ENCODE results near the gene TSPEAR.
A peak's percentile ranks its signal among the peaks of the same experiment; 100 is the strongest.
"Not testable (repeated sequence)": the region's sequence is repeated elsewhere in the genome, so short reads cannot be mapped to it uniquely, and the experiment has no call there.

The TSPEAR gene

DNA sequence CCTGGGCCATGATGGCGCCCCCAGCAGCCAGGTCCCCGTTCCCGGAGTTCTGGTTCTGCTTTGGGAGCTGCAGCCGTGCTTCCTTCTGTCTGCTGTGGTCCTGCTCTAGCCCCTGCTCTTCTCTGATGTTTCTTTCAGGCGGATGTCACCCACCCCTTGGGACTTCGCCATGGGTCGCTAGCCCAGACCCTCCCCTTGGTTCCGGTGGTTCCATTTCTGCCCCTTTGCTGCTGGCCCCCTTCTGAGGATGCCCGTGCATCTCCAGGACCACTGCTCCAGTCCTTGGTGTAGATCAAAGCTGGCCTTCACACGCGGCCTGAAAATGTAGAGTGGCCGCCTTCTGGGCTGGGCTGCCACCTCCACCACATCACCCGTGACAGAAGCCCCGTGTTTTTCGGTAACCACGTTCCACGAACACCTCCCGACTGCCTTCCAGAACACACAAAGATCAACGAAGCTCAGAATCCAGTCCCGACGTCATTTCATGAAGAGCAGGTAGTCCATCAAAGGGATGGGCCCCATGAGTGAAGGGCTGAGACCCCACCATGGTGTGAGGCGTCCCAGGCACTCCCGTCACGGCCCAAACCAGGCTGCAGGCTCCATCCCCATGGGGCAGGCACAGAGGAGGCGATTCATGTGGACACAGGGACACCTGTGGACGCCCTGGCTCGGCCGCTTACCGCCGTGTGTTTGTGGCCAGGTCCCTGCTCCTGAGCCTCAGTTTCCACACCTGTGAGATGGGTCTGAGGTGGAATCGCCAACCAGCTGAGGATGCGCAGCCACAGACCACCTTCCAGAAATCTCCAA is 195.8 kb downstream of the TSPEAR start:
- DNase-seq (ENCODE audit: low read depth), result no peak

DNA sequence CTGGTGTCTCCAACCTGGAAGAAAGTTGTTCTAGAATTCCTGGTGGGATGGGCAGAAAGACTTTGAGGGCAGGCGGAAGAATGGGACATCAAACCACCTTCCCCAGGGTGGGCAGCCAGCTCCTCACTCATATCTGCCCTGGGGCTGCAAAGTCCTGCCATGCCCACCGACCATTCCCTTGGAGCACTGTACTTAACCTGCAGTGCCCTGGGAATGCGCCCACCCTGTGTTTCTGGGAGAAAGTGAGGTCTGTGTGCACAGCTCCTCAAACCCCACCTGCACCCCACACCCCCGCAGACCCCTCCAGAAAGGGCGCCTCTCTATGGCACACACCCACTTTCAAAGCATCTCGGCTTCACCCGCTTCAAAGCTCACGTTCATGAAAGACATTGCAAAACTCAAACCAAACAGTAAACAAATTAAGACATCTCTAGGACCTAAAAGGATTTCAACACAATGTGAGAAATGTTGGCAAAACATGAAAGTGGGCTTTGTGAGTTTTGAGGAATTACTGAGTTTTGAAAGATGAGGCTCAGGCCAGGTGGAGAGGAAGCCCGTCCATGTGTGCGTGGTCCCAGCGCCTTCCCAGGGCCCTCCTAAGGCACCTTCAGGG is 196.5 kb downstream of the TSPEAR start:
- no peak for DNase-seq (ENCODE audit: low read depth)

DNA sequence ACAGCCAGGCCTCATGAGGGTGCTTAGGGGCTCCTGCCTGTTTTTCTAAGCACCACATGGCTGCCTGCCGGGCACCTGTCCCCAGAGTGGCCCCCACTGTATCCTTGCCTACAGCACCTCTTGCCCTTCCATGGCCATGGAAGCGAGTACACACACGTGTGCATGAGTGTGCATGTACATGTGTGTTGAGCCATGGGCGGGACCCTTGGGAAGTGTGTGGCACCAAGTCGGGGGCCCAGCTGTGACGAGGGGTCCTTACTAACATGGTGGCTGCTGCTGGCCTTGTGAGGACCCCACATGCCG is 197.2 kb downstream of the TSPEAR start:
- DNase-seq (ENCODE audit: low read depth), result no peak

DNA sequence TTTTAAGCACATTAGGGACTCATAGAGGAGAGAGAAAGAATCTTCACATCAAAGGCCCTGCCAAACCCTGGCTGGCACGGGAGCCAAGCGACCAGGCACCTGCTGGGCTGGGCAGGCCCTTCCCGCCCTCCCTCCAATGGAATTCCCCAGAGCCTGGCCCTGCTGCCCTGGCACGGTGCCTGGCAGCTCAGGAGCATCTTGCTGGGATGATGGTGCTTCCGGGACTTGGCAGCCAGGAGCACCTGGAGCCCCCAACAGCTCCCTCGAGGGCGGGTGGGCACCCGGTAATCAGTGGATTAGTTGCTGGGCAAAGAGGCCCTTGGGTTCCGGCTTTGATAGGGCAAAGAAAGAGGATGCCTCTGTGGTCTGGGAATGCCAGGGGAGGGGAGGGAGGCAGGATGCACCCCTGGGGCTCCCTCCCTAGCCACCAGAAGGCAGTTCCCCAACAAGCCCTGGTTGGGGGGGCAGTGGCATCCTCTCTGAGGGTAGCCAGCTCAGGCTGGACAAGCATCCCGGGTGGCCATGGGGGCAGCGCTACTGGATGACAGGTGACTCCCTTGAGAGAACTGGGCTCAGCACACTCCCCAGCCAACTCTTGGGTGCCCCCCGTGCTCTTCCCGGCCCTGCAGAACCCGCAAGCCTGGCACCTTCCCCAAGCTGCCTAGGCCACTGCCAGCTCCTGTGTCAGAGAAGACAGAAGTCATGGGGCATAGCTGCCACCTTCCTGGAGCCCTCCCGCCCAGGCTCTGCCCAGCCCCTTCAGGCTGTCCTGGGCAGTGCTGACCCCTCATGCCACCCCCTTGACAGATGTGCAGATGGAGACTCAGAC is 197.8 kb downstream of the TSPEAR start:
- DNase-seq (ENCODE audit: low read depth), result no peak

DNA sequence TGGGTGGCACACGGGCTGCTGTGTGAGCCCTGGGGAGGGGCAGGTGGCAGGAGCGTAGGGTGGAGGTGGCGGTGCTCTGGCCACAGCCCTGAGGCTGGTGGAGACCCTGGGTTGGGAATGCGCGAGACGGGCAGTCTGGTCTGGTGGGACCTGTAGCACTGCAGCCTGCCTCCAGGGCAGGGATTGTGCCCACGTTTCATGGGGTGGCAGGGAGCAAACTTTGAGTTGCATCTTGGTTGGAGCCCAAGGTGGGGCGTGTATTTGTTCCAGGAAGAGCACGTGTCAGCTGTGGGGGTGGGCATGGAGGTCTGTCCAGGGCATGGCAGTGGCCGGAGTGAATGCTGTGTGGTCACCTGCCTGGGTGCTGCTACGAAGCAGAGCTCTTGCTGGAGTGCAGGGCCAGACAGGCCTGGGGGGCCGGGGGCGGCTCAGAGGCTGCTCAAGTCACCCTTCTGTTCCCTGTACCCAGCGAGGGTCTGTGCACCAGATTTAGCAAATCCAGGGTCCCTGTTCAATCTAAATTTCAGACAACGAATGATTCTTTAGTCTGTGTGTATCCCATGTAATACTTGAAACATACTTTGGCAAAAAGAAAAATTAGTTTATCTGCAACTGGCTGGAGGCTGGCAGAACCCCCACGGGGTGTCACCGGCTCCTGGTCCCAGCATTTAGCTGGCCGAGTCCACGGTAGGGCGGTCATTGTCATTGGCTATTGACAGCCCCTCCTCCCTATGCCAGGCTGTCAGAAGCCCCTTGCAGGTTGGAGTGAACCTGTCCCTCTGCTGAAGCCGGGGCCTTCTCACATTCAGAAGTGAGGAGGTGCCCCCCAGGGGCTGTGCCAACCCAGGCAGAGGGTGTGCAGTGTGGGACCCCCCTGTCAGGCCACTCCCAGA is 198.6 kb downstream of the TSPEAR start:
- DNase-seq (ENCODE audit: low read depth), result no peak

DNA sequence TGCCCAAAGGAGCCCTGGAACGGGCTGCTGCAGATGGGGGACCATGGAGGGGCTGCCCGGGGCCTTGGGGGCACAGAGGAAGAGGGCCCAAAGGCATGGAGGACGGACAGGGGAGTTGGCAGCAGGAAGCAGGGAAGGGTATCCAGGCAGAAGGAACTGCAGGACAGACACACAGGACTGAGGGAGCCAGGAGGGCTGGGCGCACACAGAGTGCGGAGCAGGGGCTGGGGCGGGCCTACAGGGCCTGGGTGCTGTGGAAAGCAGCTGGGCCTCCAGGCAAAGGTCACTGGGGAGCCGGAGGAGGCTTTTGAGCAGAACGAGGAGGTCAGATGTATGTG is 199.5 kb downstream of the TSPEAR start:
- no peak for DNase-seq (ENCODE audit: low read depth)

DNA sequence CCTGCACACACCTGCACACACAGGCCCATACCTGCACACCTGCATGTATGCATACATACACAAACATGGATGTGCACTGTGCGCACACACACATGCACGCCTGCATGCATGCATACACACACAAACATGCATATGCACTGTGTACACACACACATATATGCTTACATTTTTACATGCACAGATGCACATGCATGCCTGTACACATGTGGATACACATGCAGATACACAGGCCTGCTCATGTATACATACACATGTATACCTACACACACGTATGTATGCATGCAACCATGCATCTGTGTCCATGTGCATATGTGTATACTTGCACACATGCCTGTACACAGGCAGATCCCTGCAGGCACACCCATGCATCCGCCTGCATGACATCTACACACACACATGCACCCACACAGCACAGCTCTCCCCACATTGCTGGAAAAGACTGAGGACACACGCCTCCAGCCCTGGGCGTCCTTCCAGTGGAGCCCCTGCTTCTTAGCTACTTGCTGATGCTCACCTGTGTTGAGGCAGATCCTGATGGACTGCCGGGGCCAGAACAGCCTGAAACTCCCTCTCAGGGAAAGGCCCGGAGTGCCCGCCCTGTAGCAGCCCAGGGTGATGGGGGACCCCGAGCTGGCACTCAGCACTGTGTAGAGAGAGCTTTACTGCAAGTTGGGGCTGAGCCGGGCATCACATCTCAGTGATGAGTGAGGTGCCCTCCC is 200.0 kb downstream of the TSPEAR start:
- DNase-seq (ENCODE audit: low read depth), result no peak

DNA sequence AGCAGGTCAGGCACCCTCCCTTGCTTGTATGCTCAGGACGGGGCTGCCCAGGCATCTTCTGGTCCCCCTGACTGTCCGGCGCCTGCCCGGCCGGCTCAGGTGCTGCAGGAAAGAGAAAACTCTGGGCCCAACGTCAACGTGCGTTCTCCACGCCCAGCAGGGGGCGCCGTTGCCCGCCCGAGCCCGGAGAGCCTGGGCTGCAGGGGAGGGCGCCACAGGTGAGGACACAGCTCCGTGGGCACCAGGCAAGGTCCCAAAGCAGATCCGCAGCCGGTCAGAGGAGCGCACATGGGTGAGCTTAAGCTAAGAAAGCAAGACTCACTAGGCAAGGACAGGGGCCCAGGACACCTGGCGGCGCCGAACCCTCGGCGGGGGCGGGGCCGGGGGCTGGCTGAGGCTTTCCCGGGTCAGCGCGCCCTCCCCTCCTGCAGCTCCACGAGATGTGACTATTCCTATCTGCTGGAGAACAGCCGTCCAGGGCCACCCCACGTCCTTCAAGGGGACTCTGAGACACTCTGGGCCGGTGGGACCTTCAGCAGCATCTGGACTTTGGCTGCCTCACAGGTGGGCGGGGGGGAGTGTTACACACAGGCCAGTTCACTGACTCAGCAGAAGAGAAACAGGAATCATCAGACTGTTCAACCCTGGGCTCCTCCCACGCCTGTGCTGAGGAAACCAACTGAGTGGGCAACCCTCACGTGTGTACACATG is 200.7 kb downstream of the TSPEAR start:
- peak; percentile 73 for DNase-seq (ENCODE audit: low read depth)

DNA sequence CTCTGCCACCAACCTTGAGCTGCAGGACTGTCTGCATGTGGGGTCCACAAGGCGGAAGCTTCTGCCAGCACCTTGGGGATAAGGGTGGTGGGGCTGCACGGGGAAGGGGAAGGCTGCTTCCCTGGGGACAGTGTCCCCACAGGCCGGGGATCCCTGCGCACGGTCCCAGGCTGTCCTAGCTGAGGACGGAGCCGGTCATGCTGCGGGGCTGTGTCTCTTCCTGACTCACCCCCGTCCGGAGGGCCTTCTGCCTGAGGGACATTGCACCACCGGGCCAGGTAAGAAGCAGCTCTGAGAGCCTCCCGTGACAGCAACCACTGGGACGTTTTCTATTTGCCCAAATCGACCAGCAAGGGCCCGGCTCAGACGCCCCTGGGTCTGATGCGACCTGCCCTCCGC is 201.3 kb downstream of the TSPEAR start:
- DNase-seq (ENCODE audit: low read depth), result no peak

DNA sequence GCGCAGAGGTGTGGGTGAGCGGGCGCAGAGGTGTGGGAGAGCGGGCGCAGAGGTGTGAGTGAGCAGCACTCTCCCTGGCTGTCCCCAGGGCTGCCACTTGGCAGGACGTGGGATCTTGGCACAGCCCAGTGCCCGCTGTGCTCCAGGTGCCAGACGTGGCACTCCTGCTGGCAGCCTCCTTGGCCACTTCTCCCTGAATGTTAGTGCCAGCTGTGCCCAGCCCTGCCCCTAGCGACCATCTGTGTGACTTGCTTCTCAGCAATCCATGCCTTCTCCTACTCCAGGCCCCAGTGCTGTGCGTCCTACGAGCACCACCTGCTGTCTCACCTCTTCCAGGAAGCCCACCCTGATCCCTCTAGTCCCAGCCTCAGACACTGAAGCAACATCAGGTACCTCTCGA is 201.8 kb downstream of the TSPEAR start:
- DNase-seq (ENCODE audit: low read depth), result no peak

DNA sequence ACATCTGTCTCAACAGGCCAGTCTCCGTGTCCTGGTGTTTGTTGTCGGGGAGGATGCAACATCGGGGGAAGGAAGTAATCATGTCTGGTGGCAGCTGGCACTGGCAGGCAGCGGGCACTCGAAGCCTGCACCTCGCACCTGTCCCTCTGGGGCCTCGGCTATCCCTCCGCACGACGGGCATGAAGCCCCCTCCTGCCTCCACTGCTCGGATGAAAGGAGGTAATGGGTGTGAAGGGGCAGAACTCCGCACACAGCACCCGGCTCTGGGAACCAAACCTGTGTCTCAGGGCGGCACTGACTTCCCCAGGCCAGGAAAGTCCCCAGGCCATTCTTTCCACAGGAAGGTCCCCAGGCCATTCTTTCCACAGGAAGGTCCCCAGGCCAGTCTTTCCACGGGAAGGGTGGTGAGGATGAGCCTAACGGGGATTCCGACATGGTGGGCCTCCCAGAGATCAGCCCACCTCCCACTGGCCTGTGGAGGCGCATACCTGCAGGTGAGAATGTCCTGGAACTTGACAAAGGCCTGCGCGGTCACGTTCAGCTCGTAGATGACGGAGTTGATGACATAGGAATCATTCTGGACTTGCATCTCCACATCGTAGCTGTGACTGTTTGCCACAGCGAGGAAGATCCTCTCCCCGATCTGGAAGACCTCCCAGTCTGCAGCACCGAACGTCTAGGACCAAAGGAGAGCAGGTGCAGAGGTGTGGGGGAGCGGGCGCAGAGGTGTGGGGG is 202.5 kb downstream of the TSPEAR start:
- DNase-seq (ENCODE audit: low read depth), result no peak

DNA sequence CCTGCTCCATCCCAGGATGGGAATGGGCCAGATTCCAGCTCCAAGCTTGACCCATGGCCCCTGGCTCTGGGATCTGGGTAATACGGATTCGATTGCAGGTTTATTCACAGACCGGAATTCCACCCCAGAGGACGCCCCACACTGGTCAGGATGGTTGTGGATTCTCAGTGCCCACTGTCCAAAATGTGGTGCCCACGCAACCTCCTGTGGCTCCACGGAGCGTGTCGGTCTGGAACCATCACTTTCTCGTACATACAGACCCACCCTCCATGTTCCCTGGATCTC is 203.0 kb downstream of the TSPEAR start:
- DNase-seq (ENCODE audit: low read depth), result no peak

DNA sequence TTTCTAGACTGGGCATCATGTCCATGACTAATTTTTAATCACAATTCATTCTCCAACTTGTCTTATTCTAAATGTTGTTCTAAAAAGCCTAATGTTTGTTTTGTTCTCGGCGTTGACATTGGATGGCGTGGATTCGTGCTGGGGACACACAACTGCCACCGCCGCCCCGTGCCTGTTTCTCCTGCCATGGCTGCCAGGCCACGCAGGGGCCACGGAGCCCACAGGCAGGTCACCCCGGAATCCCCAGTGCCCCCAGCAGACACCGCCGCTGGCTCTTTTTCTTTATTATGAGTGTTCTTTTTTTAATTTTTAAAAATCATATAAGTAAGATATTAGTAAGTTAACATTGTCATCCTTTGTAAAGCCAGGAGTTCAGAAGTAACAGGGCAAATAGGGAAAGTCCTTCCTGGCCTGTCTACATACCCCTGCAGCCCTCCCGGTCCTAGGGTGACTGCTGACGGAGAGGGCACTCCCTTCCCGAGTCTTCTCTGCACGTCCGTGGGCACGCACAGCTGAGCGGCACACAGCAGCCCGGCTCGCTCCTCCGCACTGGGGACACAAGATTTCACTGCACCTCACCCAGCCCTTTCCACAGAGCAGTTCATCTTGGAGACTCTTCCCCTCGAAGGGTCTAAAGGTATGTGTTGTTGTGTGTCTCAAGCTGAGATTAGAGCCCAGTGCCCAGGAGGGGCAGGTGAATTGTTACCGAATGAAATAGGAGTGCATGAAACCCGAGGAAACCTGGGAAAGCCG is 203.5 kb downstream of the TSPEAR start:
- DNase-seq (ENCODE audit: low read depth), result no peak

DNA sequence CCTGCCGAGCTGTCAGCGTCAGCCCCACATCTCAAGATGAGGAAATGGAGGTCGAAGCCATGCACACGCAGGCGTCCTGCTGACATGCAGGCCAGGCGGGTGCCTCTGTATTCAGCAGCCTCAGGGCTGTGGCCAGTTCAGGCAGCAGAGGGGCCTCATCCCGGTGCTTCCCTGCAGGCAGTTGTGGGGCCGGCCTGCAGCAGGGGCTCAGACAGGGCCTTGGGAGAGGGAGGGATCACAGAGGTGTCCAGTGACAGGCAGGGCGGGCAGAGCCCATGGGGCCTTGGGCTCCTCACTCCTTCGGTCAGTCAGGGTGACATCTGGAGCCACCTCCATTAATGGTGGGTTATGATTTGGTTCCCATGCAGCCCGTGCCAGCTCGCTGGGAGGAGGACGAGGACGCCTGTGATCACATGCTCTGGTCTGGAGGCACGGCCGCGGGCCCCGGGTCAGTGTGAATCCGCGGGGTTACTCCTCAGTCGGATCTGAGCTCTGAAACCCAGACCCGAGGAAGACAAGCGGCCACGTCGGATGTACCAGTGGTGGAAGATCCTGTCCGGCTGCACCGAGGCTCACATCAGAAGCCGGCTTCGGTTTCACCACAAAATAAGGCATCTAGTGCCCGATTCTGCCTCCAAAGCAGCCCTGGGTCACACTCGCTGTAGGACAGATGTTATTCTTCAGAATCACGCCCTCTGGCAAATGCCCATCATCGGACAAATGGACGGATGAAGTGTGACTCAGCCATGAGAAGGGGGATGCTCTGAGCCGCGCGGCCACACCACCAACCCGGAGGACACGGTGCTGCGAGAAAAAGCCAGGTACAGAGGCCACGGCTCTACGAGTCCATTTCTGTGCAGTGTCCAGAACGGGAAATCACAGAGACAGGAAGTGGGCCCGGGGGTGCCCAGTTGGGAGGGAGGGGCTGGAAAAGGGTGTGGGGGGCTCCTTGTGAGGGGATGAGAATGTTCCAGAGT is 204.8 kb downstream of the TSPEAR start:
- no peak for DNase-seq (ENCODE audit: low read depth)

DNA sequence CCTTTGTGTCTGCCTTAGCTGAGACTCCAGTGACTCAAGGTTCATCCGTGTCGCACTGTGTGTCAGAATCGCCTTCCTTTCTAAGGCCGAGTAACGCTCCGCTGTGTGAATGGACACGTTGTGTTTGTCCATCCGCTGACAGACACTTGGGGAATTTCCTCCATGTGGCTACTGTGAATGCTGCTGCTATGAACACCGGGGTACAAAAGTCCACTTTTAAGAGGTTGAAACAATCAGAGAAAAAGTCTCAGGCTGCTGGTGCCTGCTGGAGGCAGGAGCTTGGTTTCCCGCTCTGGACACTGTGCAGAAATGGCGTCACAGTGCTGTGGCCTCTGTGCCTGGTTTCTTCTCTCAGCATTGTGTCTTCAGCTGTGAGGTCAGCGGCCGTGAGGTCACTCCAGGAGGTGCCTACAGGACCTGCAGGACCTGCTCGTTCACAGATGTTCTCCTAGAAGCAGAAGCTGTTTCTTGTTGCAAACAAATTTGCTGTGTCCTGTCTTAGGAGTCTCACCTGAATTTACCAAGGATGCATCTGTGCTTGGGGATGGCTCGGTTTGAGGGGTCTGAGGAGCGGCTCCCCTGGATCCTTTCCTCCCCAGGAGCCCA is 205.6 kb downstream of the TSPEAR start:
- no peak for DNase-seq (ENCODE audit: low read depth)

DNA sequence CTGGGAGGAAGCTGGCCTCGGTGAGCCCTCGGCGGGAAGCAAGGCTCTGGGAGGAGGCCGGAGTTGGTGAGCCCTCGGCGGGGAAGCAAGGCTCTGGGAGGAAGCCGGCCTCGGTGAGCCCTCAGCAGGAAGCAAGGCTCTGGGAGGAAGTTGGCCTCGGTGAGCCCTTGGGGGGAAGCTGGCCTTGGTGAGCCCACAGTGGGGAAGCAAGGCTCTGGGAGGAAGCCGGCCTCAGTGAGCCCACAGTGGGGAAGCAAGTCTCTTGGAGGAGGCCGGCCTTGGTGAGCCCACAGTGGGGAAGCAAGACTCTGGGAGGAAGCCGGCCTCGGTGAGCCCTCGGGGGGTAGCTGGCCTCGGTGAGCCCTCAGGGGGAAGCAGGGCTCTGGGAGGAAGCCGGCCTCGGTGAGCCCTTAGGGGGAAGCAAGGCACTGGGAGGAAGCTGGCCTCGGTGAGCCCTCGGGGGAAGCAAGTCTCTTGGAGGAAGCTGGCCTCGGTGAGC is 207.4 kb downstream of the TSPEAR start:
- DNase-seq (ENCODE audit: low read depth), result no peak

DNA sequence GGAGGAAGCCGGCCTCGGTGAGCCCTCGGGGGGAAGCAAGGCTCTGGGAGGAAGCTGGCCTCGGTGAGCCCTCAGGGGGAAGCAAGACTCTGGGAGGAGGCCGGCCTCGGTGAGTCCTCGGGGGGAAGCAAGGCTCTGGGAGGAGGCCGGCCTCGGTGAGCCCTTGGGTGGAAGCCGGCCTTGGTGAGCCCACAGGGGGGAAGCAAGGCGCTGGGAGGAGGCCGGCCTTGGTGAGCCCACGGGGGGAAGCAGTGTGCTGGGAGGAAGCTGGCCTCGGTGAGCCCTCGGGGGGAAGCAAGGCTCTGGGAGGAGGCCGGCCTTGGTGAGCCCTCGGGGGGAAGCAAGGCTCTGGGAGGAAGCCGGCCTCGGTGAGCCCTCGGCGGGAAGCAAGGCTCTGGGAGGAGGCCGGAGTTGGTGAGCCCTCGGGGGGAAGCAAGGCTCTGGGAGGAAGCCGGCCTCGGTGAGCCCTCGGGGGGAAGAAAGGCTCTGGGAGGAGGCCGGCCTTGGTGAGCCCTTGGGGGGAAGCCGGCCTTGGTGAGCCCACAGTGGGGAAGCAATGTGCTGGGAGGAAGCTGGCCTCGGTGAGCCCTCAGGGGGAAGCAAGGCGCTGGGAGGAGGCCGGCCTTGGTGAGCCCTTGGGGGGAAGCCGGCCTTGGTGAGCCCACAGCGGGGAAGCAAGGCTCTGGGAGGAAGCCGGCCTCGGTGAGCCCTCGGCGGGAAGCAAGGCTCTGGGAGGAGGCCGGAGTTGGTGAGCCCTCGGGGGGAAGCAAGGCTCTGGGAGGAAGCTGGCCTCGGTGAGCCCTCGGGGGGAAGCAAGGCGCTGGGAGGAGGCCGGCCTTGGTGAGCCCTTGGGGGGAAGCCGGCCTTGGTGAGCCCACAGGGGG is 208.1 kb downstream of the TSPEAR start:
- DNase-seq (ENCODE audit: low read depth), result not testable (repeated sequence)
